Lower leg skin (tissue), 3 donors: ENCODE results near the gene SUPT16H.

ENCODE experiments used
- POLR2A ChIP-seq, 2 donors: fragments of 450-650 bp; IDR thresholded peaks; one replicate each; pipeline ENCODE4 v1.6.1; 2016 to 2017; ENCODE audit warnings: antibody characterized with exemption in 2 of 2, mild to moderate bottlenecking in 1 of 2, moderate library complexity in 1 of 2
- TF ChIP-seq, protein P1 (sequence below), 3 donors: fragments of 450-650 bp; IDR thresholded peaks; one replicate each; pipeline ENCODE4 v1.5.1; 2016; ENCODE audit warnings: antibody characterized with exemption in 3 of 3, mild to moderate bottlenecking in 3 of 3, moderate library complexity in 2 of 3

DNA sequence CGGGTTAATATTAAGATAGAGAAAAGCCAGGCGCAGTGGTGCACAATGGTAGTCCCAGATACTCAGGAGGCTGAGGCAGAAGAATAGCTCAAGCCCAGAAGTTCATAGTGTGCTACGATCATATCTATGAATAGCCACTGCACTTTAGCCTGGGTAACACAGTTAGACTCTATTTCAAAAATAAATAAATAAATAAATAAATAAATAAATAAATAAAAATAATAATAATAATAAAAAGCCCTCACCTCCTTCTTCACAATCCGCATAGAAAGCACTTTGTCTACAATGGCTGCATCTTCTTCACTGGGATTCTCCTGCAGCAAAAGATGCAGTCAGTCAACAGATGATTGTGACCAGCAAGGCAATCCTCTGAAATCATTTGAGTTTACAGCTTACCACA lies 31.5 kb upstream of the SUPT16H start:
- TF ChIP-seq, protein P1, sequence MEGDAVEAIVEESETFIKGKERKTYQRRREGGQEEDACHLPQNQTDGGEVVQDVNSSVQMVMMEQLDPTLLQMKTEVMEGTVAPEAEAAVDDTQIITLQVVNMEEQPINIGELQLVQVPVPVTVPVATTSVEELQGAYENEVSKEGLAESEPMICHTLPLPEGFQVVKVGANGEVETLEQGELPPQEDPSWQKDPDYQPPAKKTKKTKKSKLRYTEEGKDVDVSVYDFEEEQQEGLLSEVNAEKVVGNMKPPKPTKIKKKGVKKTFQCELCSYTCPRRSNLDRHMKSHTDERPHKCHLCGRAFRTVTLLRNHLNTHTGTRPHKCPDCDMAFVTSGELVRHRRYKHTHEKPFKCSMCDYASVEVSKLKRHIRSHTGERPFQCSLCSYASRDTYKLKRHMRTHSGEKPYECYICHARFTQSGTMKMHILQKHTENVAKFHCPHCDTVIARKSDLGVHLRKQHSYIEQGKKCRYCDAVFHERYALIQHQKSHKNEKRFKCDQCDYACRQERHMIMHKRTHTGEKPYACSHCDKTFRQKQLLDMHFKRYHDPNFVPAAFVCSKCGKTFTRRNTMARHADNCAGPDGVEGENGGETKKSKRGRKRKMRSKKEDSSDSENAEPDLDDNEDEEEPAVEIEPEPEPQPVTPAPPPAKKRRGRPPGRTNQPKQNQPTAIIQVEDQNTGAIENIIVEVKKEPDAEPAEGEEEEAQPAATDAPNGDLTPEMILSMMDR (IDR thresholded peaks at IDR 0.05): no peak
- TF ChIP-seq POLR2A (IDR thresholded peaks at IDR 0.05): no peak
